ENCODE measurements around the gene TMC1.

TMC1 gene

GRCh38 chr9:72753266-72753893 lies 232.0 kb downstream of the TMC1 start:
- no peaks in the 10 kb centered on the region for H3K79me2 ChIP-seq (ENCODE audit: insufficient read depth, low read length)
- ATAC-seq (ENCODE audit: insufficient read depth, low read depth) (no peak), DNase-seq (no peak)
- H3K36me3 ChIP-seq (ENCODE audit: insufficient read depth, low read length) = no peaks in the 10 kb centered on the region
- H3K27ac ChIP-seq (ENCODE audit: low read length) = no peak overlapping the region
- H3K4me3 ChIP-seq (ENCODE audit: low read depth in 1 of 2, low read length in 2 of 2) = no peak overlapping the region
- no peak overlapping the region for H3K4me2 ChIP-seq (ENCODE audit: insufficient read depth, low read length)
- no peaks in the 10 kb centered on the region for H3K27me3 ChIP-seq (ENCODE audit: insufficient read depth, low read length, poor library complexity)
- H4K20me1 ChIP-seq (ENCODE audit: insufficient read depth, low read length) = no peaks in the 10 kb centered on the region
- H3K9me3 ChIP-seq (ENCODE audit: insufficient read depth, low read length, severe bottlenecking) = no peaks in the 10 kb centered on the region
- H2AFZ ChIP-seq (ENCODE audit: low read depth, low read length) = no peak overlapping the region
- TF ChIP-seq CTCF (IDR thresholded peaks at IDR 0.05; ENCODE audit: borderline replicate concordance, extremely low read depth, low read length, poor library complexity, severe bottlenecking) (peak; percentile 9), EZH2 (IDR thresholded peaks at IDR 0.05; ENCODE audit: borderline replicate concordance, low read depth, low read length, severe bottlenecking) (no peak)
- no peaks in the 10 kb centered on the region for H3K4me1 ChIP-seq (ENCODE audit: insufficient read depth, low read length)
- no peak overlapping the region for H3K9ac ChIP-seq (ENCODE audit: low read depth, low read length)

- Histone ChIP-seq H3K9ac (ENCODE audit: low read depth, low read length) (no peak overlapping the region), H3K9me3 (ENCODE audit: insufficient read depth, low read length, severe bottlenecking) (no peaks in the 10 kb centered on the region), H3K79me2 (ENCODE audit: insufficient read depth, low read length) (no peaks in the 10 kb centered on the region), H3K27ac (ENCODE audit: low read length) (no peak overlapping the region), H3K4me2 (ENCODE audit: insufficient read depth, low read length) (no peak overlapping the region), H3K27me3 (ENCODE audit: insufficient read depth, low read length, poor library complexity) (no peaks in the 10 kb centered on the region), H4K20me1 (ENCODE audit: insufficient read depth, low read length) (no peaks in the 10 kb centered on the region), H3K4me3 (ENCODE audit: low read depth in 1 of 2, low read length in 2 of 2) (no peak overlapping the region), H3K4me1 (ENCODE audit: insufficient read depth, low read length) (no peaks in the 10 kb centered on the region), H2AFZ (ENCODE audit: low read depth, low read length) (no peak overlapping the region), H3K36me3 (ENCODE audit: insufficient read depth, low read length) (no peaks in the 10 kb centered on the region)
- DNase-seq = no peak
- TF ChIP-seq CTCF (IDR thresholded peaks at IDR 0.05; ENCODE audit: borderline replicate concordance, extremely low read depth, low read length, poor library complexity, severe bottlenecking) (no peak), EZH2 (IDR thresholded peaks at IDR 0.05; ENCODE audit: borderline replicate concordance, low read depth, low read length, severe bottlenecking) (no peak)
- no peak for ATAC-seq (ENCODE audit: insufficient read depth, low read depth)
Measured at GRCh38 chr9:72755836-72756235, 234.4 kb downstream of the TMC1 start.

- Histone ChIP-seq H3K9me3 (ENCODE audit: insufficient read depth, low read length, severe bottlenecking) (no peaks in the 10 kb centered on the region), H3K9ac (ENCODE audit: low read depth, low read length) (no peak overlapping the region), H4K20me1 (ENCODE audit: insufficient read depth, low read length) (no peaks in the 10 kb centered on the region), H2AFZ (ENCODE audit: low read depth, low read length) (no peak overlapping the region), H3K4me3 (ENCODE audit: low read depth in 1 of 2, low read length in 2 of 2) (no peak overlapping the region), H3K4me2 (ENCODE audit: insufficient read depth, low read length) (no peak overlapping the region), H3K79me2 (ENCODE audit: insufficient read depth, low read length) (no peaks in the 10 kb centered on the region), H3K27ac (ENCODE audit: low read length) (no peak overlapping the region), H3K27me3 (ENCODE audit: insufficient read depth, low read length, poor library complexity) (no peaks in the 10 kb centered on the region), H3K4me1 (ENCODE audit: insufficient read depth, low read length) (no peaks in the 10 kb centered on the region), H3K36me3 (ENCODE audit: insufficient read depth, low read length) (no peaks in the 10 kb centered on the region)
- ATAC-seq (ENCODE audit: insufficient read depth, low read depth) (no peak), DNase-seq (no peak)
- TF ChIP-seq EZH2 (IDR thresholded peaks at IDR 0.05; ENCODE audit: borderline replicate concordance, low read depth, low read length, severe bottlenecking) = no peak
- TF ChIP-seq CTCF (IDR thresholded peaks at IDR 0.05; ENCODE audit: borderline replicate concordance, extremely low read depth, low read length, poor library complexity, severe bottlenecking) = no peak
Measured at GRCh38 chr9:72758944-72759343, 237.5 kb downstream of the TMC1 start.
